HG03558 (cell line): ENCODE measurements around the gene DNAL4.

ENCODE experiments used
- ATAC-seq: cut with Tn5 transposase; IDR thresholded peaks from one replicate; pipeline ENCODE4 v1.9.1; 2021; ENCODE audit warnings: moderate number of reproducible peaks; ENCODE audit not compliant: unreplicated experiment; ENCODE audit errors: extremely low read depth

Gene DNAL4

GRCh38 chr22:38761202-38762162, 32.5 kb downstream of the DNAL4 start:
- no peak for ATAC-seq

GRCh38 chr22:38760477-38761201, 33.3 kb downstream of the DNAL4 start:
- ATAC-seq: no peak

GRCh38 chr22:38759005-38759404, 34.9 kb downstream of the DNAL4 start:
- ATAC-seq: no peak

- no peak for ATAC-seq
Measured at GRCh38 chr22:38758276-38758945, 35.5 kb downstream of the DNAL4 start.

GRCh38 chr22:38757464-38757757, 36.5 kb downstream of the DNAL4 start:
- ATAC-seq: no peak

GRCh38 chr22:38756711-38757463, 37.1 kb downstream of the DNAL4 start:
- ATAC-seq: no peak

GRCh38 chr22:38755911-38756532, 37.9 kb downstream of the DNAL4 start, which contains the start of gene SUN2:
TSS of gene SUN2 (minus strand) at chr22:38755998. CDS start at chr22:38752628, 3,370 bp downstream.
- ATAC-seq: no peak

- ATAC-seq: no peak
Measured at GRCh38 chr22:38755155-38755910, 38.6 kb downstream of the DNAL4 start.

- ATAC-seq: no peak
Measured at GRCh38 chr22:38754751-38755154, 39.2 kb downstream of the DNAL4 start.

- ATAC-seq: no peak
Measured at GRCh38 chr22:38753948-38754750, 39.8 kb downstream of the DNAL4 start.

GRCh38 chr22:38751422-38752346, 42.3 kb downstream of the DNAL4 start:
- no peak for ATAC-seq

- ATAC-seq: no peak
Measured at GRCh38 chr22:38751066-38751421, 42.9 kb downstream of the DNAL4 start.

GRCh38 chr22:38750638-38751037, 43.3 kb downstream of the DNAL4 start:
- ATAC-seq: no peak

- no peak for ATAC-seq
Measured at GRCh38 chr22:38750104-38750503, 43.8 kb downstream of the DNAL4 start.

- no peak for ATAC-seq
Measured at GRCh38 chr22:38748487-38749136, 45.3 kb downstream of the DNAL4 start.

GRCh38 chr22:38745676-38746460, 48.1 kb downstream of the DNAL4 start:
- ATAC-seq: no peak
